Endodermal cell (in vitro differentiated cells): Measurements from ENCODE around the gene TNIK. TPM values are rescaled to one million over a fixed set of nuclear protein-coding genes. Genes with fewer than 3 reads are reported as not detected.

ENCODE experiments used
- DNase-seq: peaks from one replicate; pipeline ENCODE4 v3.0.0-alpha.2; 2017
- H3K27ac ChIP-seq: 2 replicates; pipeline ENCODE4 v1.5.1; 2013; ENCODE audit warnings: mild to moderate bottlenecking, low read depth, low read length, moderate library complexity
- H3K27me3 ChIP-seq: 2 replicates; pipeline ENCODE4 v1.6.1; 2013; ENCODE audit warnings: mild to moderate bottlenecking, low read length, moderate library complexity; ENCODE audit not compliant: insufficient read depth, control insufficient read depth, poor library complexity, severe bottlenecking
- H3K36me3 ChIP-seq: 2 replicates; pipeline ENCODE4 v1.7.0; 2013; ENCODE audit warnings: mild to moderate bottlenecking, low read length, moderate library complexity; ENCODE audit not compliant: control insufficient read depth, insufficient read depth
- H3K4me1 ChIP-seq: one replicate; pipeline ENCODE4 v1.7.0; 2013; ENCODE audit warnings: low read length; ENCODE audit not compliant: control insufficient read depth, insufficient read depth
- H3K4me3 ChIP-seq: 2 replicates; pipeline ENCODE4 v1.5.1; 2013; ENCODE audit warnings: mild to moderate bottlenecking, low read length, moderate library complexity
- H3K9ac ChIP-seq: 2 replicates; pipeline ENCODE4 v1.6.1; 2013; ENCODE audit warnings: mild to moderate bottlenecking, low read length, moderate library complexity; ENCODE audit not compliant: poor library complexity, severe bottlenecking; ENCODE audit errors: extremely low read depth
- H3K9me3 ChIP-seq: 2 replicates; pipeline ENCODE4 v1.6.1; 2013; ENCODE audit warnings: mild to moderate bottlenecking, low read length, moderate library complexity; ENCODE audit not compliant: control insufficient read depth
- H3K27ac Mint-ChIP-seq: 2 replicates; pipeline ENCODE4 v1.8.0; 2020; ENCODE audit warnings: mixed read lengths
- H3K27me3 Mint-ChIP-seq: 2 replicates; pipeline ENCODE4 v1.8.0; 2021; ENCODE audit warnings: mild to moderate bottlenecking, mixed read lengths; ENCODE audit not compliant: insufficient read depth
- H3K36me3 Mint-ChIP-seq: 2 replicates; pipeline ENCODE4 v1.8.0; 2020; ENCODE audit warnings: low read depth, mixed read lengths
- H3K4me1 Mint-ChIP-seq: 2 replicates; pipeline ENCODE4 v1.8.0; 2020; ENCODE audit warnings: mixed read lengths
- H3K4me3 Mint-ChIP-seq: 2 replicates; pipeline ENCODE4 v1.8.0; 2020; ENCODE audit warnings: mild to moderate bottlenecking, moderate library complexity, mixed read lengths
- H3K9me3 Mint-ChIP-seq: 2 replicates; pipeline ENCODE4 v1.8.0; 2020; ENCODE audit warnings: mild to moderate bottlenecking, mixed read lengths
- CTCF ChIP-seq: fragments of 200-600 bp; sonication (generic); conservative IDR thresholded peaks from 2 replicates; pipeline ENCODE4 v1.5.0; 2021; ENCODE audit warnings: antibody characterized with exemption, mild to moderate bottlenecking
- WGBS, 2 experiments: methylation state at CpG; one replicate each; pipeline versions ENCODE4 v1.1.5 to v1.1.7; 2013; ENCODE audit warnings: missing lambda C conversion rate in 2 of 2, mixed read lengths in 1 of 2; ENCODE audit not compliant: insufficient coverage in 1 of 2, insufficient read length in 1 of 2; 5-methylcytosine and 5-hydroxymethylcytosine counted together
- total RNA-seq, 2 donors: library from RNA; stranded (reverse); fragmentation: NEBNext Ultra II Directional in 1 of 2; extraction: Animal tissue kit (Norgen Biotek cat#: 25700) in 1 of 2; gene quantifications; 2 replicates in 1 of 2; 3 replicates in 1 of 2; pipeline ENCODE4 v1.2.1, GENCODE V29; 2021

The TNIK gene
- total RNA-seq, 2 donors from 2014 or later = 12.2 to 14.9 TPM

- no peak for DNase-seq
- Histone ChIP-seq H3K4me1 (peaks cover 5% of the 10 kb centered on the region), H3K4me3 (no peak overlapping the region), H3K9ac (no peak overlapping the region), H3K9me3 (no peaks in the 10 kb centered on the region), H3K27ac (no peak overlapping the region), H3K27me3 (no peaks in the 10 kb centered on the region), H3K36me3 (no peaks in the 10 kb centered on the region)
- Mint-ChIP-seq H3K9me3 (no peaks in the 10 kb centered on the region), H3K27ac (no peak overlapping the region), H3K27me3 (no peaks in the 10 kb centered on the region), H3K36me3 (no peaks in the 10 kb centered on the region), H3K4me1 (peaks cover 14% of the 10 kb centered on the region), H3K4me3 (no peak overlapping the region)
- 94% methylated on average over 2 of the region's 4 CpGs; no CpG with 5 or more reads in 1 of the 2 experiments for WGBS, 2 experiments
- TF ChIP-seq CTCF = no peak
Measured at GRCh38 chr3:171251835-171252234, 208.4 kb downstream of the TNIK start.

- no peaks in the 10 kb centered on the region for H3K9me3 Mint-ChIP-seq
- 82% methylated on average over 1 of the region's 2 CpGs; no CpG with 5 or more reads in 1 of the 2 experiments for WGBS, 2 experiments
Measured at GRCh38 chr3:171250444-171250843, 209.8 kb downstream of the TNIK start.

GRCh38 chr3:171249245-171249644, 211.0 kb downstream of the TNIK start:
- no peaks in the 10 kb centered on the region for H3K9me3 ChIP-seq
- H3K27ac Mint-ChIP-seq = no peak overlapping the region
- H3K27me3 Mint-ChIP-seq = no peaks in the 10 kb centered on the region
- H3K9me3 Mint-ChIP-seq = no peaks in the 10 kb centered on the region
- TF ChIP-seq CTCF = no peak
- no peaks in the 10 kb centered on the region for H3K36me3 Mint-ChIP-seq
- no peak overlapping the region for H3K27ac ChIP-seq
- no peak overlapping the region for H3K4me3 ChIP-seq
- no peak overlapping the region for H3K4me3 Mint-ChIP-seq
- H3K9ac ChIP-seq = no peak overlapping the region
- H3K4me1 Mint-ChIP-seq = no peaks in the 10 kb centered on the region
- no peaks in the 10 kb centered on the region for H3K4me1 ChIP-seq
- DNase-seq = no peak
- H3K27me3 ChIP-seq = no peaks in the 10 kb centered on the region
- H3K36me3 ChIP-seq = no peaks in the 10 kb centered on the region

More at GRCh38 chr3:171250444-171250843, 209.8 kb downstream of the TNIK start:
- Histone ChIP-seq H3K36me3 (no peaks in the 10 kb centered on the region), H3K9ac (no peak overlapping the region), H3K9me3 (no peaks in the 10 kb centered on the region), H3K4me3 (no peak overlapping the region), H3K27me3 (no peaks in the 10 kb centered on the region), H3K4me1 (peaks cover 3% of the 10 kb centered on the region), H3K27ac (no peak overlapping the region)
- Mint-ChIP-seq H3K27ac (no peak overlapping the region), H3K27me3 (no peaks in the 10 kb centered on the region), H3K4me3 (no peak overlapping the region), H3K4me1 (peaks cover 5% of the 10 kb centered on the region), H3K36me3 (no peaks in the 10 kb centered on the region)
- no peak for DNase-seq
- no peak for TF ChIP-seq CTCF
